SK-N-MC (cell line): ENCODE data around the gene URAD.

Source experiments
- EZH2 ChIP-seq: fragments of 200-600 bp; sonication (generic); IDR thresholded peaks from one replicate; pipeline ENCODE4 v1.6.1; 2017; ENCODE audit warnings: antibody characterized with exemption
- FOXP2 ChIP-seq: optimal IDR thresholded peaks from 2 replicates; pipeline ENCODE3; 2011; ENCODE audit warnings: mild to moderate bottlenecking, moderate library complexity; ENCODE audit not compliant: insufficient read depth; ENCODE audit errors: extremely low read length, control extremely low read depth
- POLR2AphosphoS5 ChIP-seq: IDR thresholded peaks from 2 replicates; pipeline ENCODE4 v1.6.1; 2012; ENCODE audit warnings: mild to moderate bottlenecking, low read depth, low read length, borderline replicate concordance

DNA sequence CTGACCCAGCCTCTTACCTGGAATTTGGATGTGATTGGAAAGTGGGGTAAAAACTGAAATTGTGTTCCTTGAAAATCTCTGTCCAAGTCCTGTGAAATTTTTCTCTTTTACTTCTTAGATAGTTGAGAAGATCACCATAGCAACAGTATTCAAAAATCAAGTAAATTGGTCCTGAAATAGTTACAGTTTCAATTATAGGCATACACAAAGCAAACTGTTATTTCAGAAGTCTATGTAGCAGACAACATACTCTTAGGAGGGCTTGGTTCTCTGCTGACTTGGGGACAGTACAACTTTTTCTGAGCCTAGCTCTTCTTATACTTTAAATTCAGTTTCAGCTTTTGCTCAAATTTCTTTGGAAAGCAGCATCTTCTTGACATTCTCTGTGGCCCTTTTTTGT lies 38.6 kb upstream of the URAD start:
- TF ChIP-seq POLR2AphosphoS5 (no peak), EZH2 (no peak), FOXP2 (no peak)
